ENCODE data around the gene PLIN4. TPM values are rescaled to one million over a fixed set of nuclear protein-coding genes. Genes with fewer than 3 reads are reported as not detected.

The PLIN4 gene
- total and polyA plus RNA-seq, 2 donors (not counting 3 experiments of a cell fraction or from before 2014, with no cell fraction given): 0.01 TPM; not detected in 1

DNA sequence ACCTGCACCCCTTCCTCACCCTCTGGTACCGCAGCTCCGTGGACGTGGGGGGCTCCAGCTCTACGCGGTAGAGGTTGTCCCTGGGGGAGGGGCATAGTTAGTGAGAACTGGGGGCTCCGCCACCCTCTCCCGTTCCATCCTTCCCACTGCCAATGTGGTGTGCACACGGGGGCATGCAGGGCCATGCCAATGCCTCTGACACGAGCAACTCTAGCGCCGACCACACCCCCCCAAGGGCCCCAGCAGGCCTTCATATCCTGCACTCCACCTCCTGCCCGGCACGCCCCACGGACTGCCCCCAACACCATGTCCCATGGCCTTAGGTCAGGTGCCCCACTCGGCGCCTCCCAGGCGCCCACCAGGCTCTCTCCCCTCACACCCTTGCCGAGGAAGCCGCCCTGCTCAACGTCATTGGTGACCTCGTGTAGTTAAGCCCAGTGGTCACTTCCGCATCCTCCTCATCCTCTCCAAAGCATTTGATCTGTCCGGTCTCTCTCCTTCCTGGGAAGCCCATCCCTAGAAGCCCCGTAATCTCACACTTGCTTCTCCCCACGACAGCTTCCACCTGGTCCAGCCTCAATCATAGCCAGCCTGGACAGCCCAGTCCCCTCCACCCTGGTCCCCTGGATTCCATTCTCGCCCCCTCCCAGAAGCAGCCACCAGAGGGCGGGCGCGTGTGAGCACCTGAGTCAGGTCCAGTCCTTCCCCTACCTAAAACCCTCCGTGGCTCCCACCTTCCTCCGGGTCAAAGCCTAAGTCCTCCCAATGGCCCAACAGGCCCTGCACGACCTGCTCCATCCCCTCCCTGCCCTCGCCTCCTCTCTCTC is 39.1 kb upstream of the PLIN4 start:
- peak overlapping the region; percentile 69 for H3K4me2 ChIP-seq (ENCODE audit: insufficient read depth, low read length)
- no peak for DNase-seq (ENCODE audit: low read depth, low spot score)
- ChIA-PET POLR2A (no interaction called here), CTCF (interaction anchor here (0.7 to 1.8 kb wide), 7 partner anchors 10 to 79 kb away, joined by 3 to 9 read pairs (median 3); no protein-coding TSS in a partner anchor)
- peaks cover 26% of the 10 kb centered on the region for H3K4me1 ChIP-seq (ENCODE audit: control insufficient read depth, extremely low read depth, insufficient read depth, low read length)
- intact Hi-C loops (cut with micrococcal nuclease): loop anchor here (5.0 kb wide), 1 partner anchor 165 kb away; the partner anchor contains the start of gene DPP9
- no peaks in the 10 kb centered on the region for H3K9me1 ChIP-seq (replicated peaks; ENCODE audit: control insufficient read depth, extremely low read depth, insufficient read depth, low read length)
- TF ChIP-seq MYC (IDR thresholded peaks at IDR 0.05; ENCODE audit: low read depth, low read length): no peak
- TF ChIP-seq, protein P1, sequence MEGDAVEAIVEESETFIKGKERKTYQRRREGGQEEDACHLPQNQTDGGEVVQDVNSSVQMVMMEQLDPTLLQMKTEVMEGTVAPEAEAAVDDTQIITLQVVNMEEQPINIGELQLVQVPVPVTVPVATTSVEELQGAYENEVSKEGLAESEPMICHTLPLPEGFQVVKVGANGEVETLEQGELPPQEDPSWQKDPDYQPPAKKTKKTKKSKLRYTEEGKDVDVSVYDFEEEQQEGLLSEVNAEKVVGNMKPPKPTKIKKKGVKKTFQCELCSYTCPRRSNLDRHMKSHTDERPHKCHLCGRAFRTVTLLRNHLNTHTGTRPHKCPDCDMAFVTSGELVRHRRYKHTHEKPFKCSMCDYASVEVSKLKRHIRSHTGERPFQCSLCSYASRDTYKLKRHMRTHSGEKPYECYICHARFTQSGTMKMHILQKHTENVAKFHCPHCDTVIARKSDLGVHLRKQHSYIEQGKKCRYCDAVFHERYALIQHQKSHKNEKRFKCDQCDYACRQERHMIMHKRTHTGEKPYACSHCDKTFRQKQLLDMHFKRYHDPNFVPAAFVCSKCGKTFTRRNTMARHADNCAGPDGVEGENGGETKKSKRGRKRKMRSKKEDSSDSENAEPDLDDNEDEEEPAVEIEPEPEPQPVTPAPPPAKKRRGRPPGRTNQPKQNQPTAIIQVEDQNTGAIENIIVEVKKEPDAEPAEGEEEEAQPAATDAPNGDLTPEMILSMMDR (IDR thresholded peaks at IDR 0.05; ENCODE audit: extremely low read depth in 1 of 2, insufficient read depth in 1 of 2, low read depth in 1 of 2, low read length in 2 of 2): peak; percentile 31 to 36
- FAIRE-seq: no peak
- H3K9me3 ChIP-seq (replicated peaks; ENCODE audit: control insufficient read depth, insufficient read depth, low read length): no peaks in the 10 kb centered on the region
- no peaks in the 10 kb centered on the region for H4K20me1 ChIP-seq (replicated peaks; ENCODE audit: control insufficient read depth, extremely low read depth, insufficient read depth, low read length)
- peak overlapping the region; percentile 16 for H3K27ac ChIP-seq (ENCODE audit: insufficient read depth, low read depth, low read length)
- H2AFZ ChIP-seq (ENCODE audit: low read depth, low read length): no peak overlapping the region
- H3K9ac ChIP-seq (replicated peaks; ENCODE audit: extremely low read depth, insufficient read depth, low read length): no peak overlapping the region
- H3K4me3 ChIP-seq (replicated peaks in 1 of 3; ENCODE audit: insufficient read depth in 1 of 3, low read depth in 1 of 3, low read length in 3 of 3): peak overlapping the region in 2 of 3 experiments; percentile 15 to 22
- H3K79me2 ChIP-seq (ENCODE audit: control insufficient read depth, insufficient read depth, low read length): peaks cover 6% of the 10 kb centered on the region
- dilution Hi-C loops (cut with MboI; ENCODE audit: extremely low pct_ligation_motif_present, low sequenced_read_pairs): no loop called here
- peaks cover 6 to 33% of the 10 kb centered on the region in 2 experiments for H3K36me3 ChIP-seq (ENCODE audit: control insufficient read depth in 2 of 2, extremely low read depth in 1 of 2, insufficient read depth in 2 of 2, low read length in 2 of 2)
- BruUV-seq (replicated peaks): no TSS peak
- no peaks in the 10 kb centered on the region for H3K27me3 ChIP-seq (ENCODE audit: control insufficient read depth in 2 of 2, insufficient read depth in 2 of 2, low read length in 2 of 2)

DNA sequence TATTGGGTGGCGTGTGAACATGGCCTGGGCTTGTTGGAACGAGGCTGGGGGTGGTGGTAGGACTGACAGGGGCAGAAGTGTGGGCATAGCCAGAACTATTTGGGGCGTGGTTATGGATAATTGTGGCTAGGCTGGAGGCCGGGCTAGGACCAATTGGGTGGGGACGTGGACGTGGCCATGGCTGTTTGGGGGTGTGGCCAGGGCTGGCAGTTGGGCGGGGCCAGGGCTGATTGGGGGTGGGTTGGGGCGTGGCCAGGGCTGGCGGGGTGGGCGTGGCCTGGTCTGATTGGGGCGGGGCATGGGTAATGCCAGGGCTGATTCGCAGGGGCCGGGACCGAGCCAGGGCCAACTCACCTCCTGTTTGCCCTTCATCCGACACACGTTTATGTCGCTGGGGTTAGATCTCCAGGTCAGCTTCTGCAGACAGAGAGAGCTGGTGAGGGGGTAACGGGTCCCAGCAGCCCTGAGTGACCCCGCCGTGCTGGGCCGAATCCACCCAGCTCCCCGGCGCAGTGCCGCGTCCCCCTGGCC is 38.4 kb upstream of the PLIN4 start:
- intact Hi-C loops (cut with micrococcal nuclease): loop anchor here (5.0 kb wide), 1 partner anchor 166 kb away; the partner anchor contains the start of gene DPP9
- no peaks in the 10 kb centered on the region for H3K9me1 ChIP-seq (replicated peaks; ENCODE audit: control insufficient read depth, extremely low read depth, insufficient read depth, low read length)
- H2AFZ ChIP-seq (ENCODE audit: low read depth, low read length): no peak overlapping the region
- H3K36me3 ChIP-seq (ENCODE audit: control insufficient read depth in 2 of 2, extremely low read depth in 1 of 2, insufficient read depth in 2 of 2, low read length in 2 of 2): peaks cover 11 to 40% of the 10 kb centered on the region in 2 experiments
- H3K4me1 ChIP-seq (ENCODE audit: control insufficient read depth, extremely low read depth, insufficient read depth, low read length): peaks cover 26% of the 10 kb centered on the region
- H3K9me3 ChIP-seq (replicated peaks; ENCODE audit: control insufficient read depth, insufficient read depth, low read length): no peaks in the 10 kb centered on the region
- no peak overlapping the region for H3K4me3 ChIP-seq (replicated peaks in 1 of 3; ENCODE audit: insufficient read depth in 1 of 3, low read depth in 1 of 3, low read length in 3 of 3)
- FAIRE-seq (peak; percentile 93), DNase-seq (ENCODE audit: low read depth, low spot score) (peak; percentile 43)
- H3K27ac ChIP-seq (ENCODE audit: insufficient read depth, low read depth, low read length): no peak overlapping the region
- no peak overlapping the region for H3K9ac ChIP-seq (replicated peaks; ENCODE audit: extremely low read depth, insufficient read depth, low read length)
- no peak overlapping the region for H3K4me2 ChIP-seq (ENCODE audit: insufficient read depth, low read length)
- dilution Hi-C loops (cut with MboI; ENCODE audit: extremely low pct_ligation_motif_present, low sequenced_read_pairs): no loop called here
- ChIA-PET POLR2A (interaction anchor here (0.5 kb wide), 1 partner anchor 8 kb away, joined by 9 read pairs; no protein-coding TSS in a partner anchor), CTCF (interaction anchor here (0.7 to 1.8 kb wide), 8 partner anchors 10 to 80 kb away, joined by 3 to 9 read pairs (median 3); no protein-coding TSS in a partner anchor)
- TF ChIP-seq, protein P1 (IDR thresholded peaks at IDR 0.05; ENCODE audit: extremely low read depth in 1 of 2, insufficient read depth in 1 of 2, low read depth in 1 of 2, low read length in 2 of 2): no peak
- TF ChIP-seq, protein P2, sequence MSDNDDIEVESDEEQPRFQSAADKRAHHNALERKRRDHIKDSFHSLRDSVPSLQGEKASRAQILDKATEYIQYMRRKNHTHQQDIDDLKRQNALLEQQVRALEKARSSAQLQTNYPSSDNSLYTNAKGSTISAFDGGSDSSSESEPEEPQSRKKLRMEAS (IDR thresholded peaks at IDR 0.05; ENCODE audit: insufficient read depth, insufficient read length): no peak
- TF ChIP-seq FOS (IDR thresholded peaks at IDR 0.05; ENCODE audit: borderline replicate concordance, insufficient read depth, low read length) (no peak), POLR2A (IDR thresholded peaks at IDR 0.05; ENCODE audit: low read depth, low read length) (no peak), JUN (IDR thresholded peaks at IDR 0.05; ENCODE audit: borderline replicate concordance, insufficient read depth, insufficient read length, low read depth) (no peak), EZH2 (IDR thresholded peaks at IDR 0.05; ENCODE audit: borderline replicate concordance, low read depth, low read length, severe bottlenecking) (no peak)
- H4K20me1 ChIP-seq (replicated peaks; ENCODE audit: control insufficient read depth, extremely low read depth, insufficient read depth, low read length): no peaks in the 10 kb centered on the region
- no TSS peak for BruUV-seq (replicated peaks)
- peaks cover 6% of the 10 kb centered on the region for H3K79me2 ChIP-seq (ENCODE audit: control insufficient read depth, insufficient read depth, low read length)
- no peaks in the 10 kb centered on the region for H3K27me3 ChIP-seq (ENCODE audit: control insufficient read depth in 2 of 2, insufficient read depth in 2 of 2, low read length in 2 of 2)
